Measurements from ENCODE around the gene PRELP.

- TF ChIP-seq CTCF (IDR thresholded peaks at IDR 0.05): no peak
- TF ChIP-seq EP300 (IDR thresholded peaks at IDR 0.05): no peak
- no peak for TF ChIP-seq POLR2AphosphoS5 (IDR thresholded peaks at IDR 0.05)
These were observed 32.3 kb upstream of the PRELP start for GRCh38 chr1:203443296-203443695.
